Smooth muscle cell (in vitro differentiated cells): ENCODE data around the gene LGR4. TPM values are rescaled to one million over a fixed set of nuclear protein-coding genes. Genes with fewer than 3 reads are reported as not detected.
A peak's percentile ranks its signal among the peaks of the same experiment; 100 is the strongest.

Experiments
- DNase-seq: peaks from one replicate; lab custom pipeline; 2025; ENCODE audit not compliant: unreplicated experiment; lab: John Stamatoyannopoulos, UW
- H2AFZ ChIP-seq: fragments of 200-600 bp; sonication (generic); 2 replicates; pipeline ENCODE4 v1.6.0; 2016; ENCODE audit warnings: antibody characterized with exemption, low read depth, mild to moderate bottlenecking
- H3F3A ChIP-seq: fragments of 200-600 bp; sonication (generic); 2 replicates; pipeline ENCODE4 v1.6.0; 2017; ENCODE audit warnings: antibody characterized with exemption, low read depth
- H3K27ac ChIP-seq: fragments of 200-600 bp; sonication (generic); 2 replicates; pipeline ENCODE4 v1.5.1; 2016; ENCODE audit warnings: low read depth, mild to moderate bottlenecking
- H3K27me3 ChIP-seq: fragments of 200-600 bp; sonication (generic); 2 replicates; pipeline ENCODE4 v1.6.1; 2016; ENCODE audit warnings: low read depth, mild to moderate bottlenecking
- H3K36me3 ChIP-seq: fragments of 200-600 bp; sonication (generic); 2 replicates; pipeline ENCODE4 v1.5.1; 2016; ENCODE audit warnings: low read depth
- H3K4me1 ChIP-seq: fragments of 200-600 bp; sonication (generic); 2 replicates; pipeline ENCODE4 v1.5.1; 2016; ENCODE audit warnings: low read depth
- H3K4me2 ChIP-seq: fragments of 200-600 bp; sonication (generic); 2 replicates; pipeline ENCODE4 v1.6.0; 2016; ENCODE audit warnings: mild to moderate bottlenecking
- H3K4me3 ChIP-seq: fragments of 200-600 bp; sonication (generic); 2 replicates; pipeline ENCODE4 v1.5.1; 2016; ENCODE audit warnings: mild to moderate bottlenecking
- H3K79me2 ChIP-seq: fragments of 200-600 bp; sonication (generic); 2 replicates; pipeline ENCODE4 v1.6.0; 2016; ENCODE audit warnings: low read depth, mild to moderate bottlenecking
- H3K9ac ChIP-seq: fragments of 200-600 bp; sonication (generic); 2 replicates; pipeline ENCODE4 v1.6.0; 2016; ENCODE audit warnings: low read depth
- H3K9me3 ChIP-seq: fragments of 200-600 bp; sonication (generic); replicated peaks from 2 replicates; pipeline ENCODE4 v1.5.1; 2016; ENCODE audit warnings: low read depth
- H4K20me1 ChIP-seq: fragments of 200-600 bp; sonication (generic); 2 replicates; pipeline ENCODE4 v1.6.0; 2016; ENCODE audit warnings: low read depth
- WGBS: methylation state at CpG from one replicate; pipeline ENCODE4 v1.1.7; 2016; ENCODE audit warnings: low lambda C conversion rate; 5-methylcytosine and 5-hydroxymethylcytosine counted together
- polyA plus RNA-seq: library from polyadenylated mRNA; unstranded; fragments of >200 nt; fragmentation: Nextera tagmentation; extraction: Ambion mirVana; gene quantifications from 2 replicates; pipeline ENCODE4 v1.2.1, GENCODE V29; 2016
- total RNA-seq: library from RNA; depleted of rRNA; stranded (reverse); fragments of >200 nt; gene quantifications from 2 replicates; pipeline ENCODE4 v1.2.3, GENCODE V29; 2014
- TF ChIP-seq, protein P1 (sequence below): fragments of 200-600 bp; sonication (generic); IDR thresholded peaks from 2 replicates; pipeline ENCODE4 v1.5.1; 2017; ENCODE audit warnings: borderline replicate concordance, mild to moderate bottlenecking, antibody characterized with exemption; ENCODE audit not compliant: insufficient read depth, poor library complexity, severe bottlenecking

LGR4 gene
- total and polyA plus RNA-seq, 2 experiments from 2014 or later, result 21.4 to 96.5 TPM

DNA sequence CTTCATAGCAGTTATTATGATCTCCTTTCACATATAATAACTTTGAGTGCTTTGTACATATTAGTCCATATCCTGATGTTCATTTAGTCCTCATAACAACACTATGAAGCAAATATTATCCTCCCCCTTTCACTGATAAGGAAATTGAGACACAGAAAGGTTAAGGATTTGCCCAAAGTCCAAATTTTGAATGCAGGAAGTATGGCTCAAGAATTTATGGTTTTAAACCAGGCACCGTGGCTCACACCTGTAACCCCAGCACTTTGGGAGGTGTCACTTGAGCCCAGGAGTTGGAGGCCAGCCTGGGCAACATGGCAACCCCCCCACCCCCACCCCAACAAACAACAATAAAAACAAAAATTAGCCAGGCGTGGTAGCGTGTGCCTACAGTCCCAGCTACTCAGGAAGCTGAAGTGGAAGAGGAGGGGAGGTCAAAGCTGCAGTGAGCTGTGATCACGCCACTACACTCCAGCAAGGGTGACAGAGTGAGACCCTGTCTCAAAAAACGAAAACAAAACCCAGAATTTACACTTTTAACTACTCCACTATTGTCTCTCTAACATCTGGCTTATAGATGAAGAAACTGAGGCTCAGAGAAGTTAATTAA, 118.1 kb downstream of the LGR4 start:
- Histone ChIP-seq H3K9me3 (no peaks in the 10 kb centered on the region), H3K9ac (no peak overlapping the region), H3K4me2 (peak overlapping the region; percentile 50), H3K27ac (peak overlapping the region; percentile 67), H3K4me1 (peaks cover 34% of the 10 kb centered on the region), H3F3A (peaks cover under 1% of the 10 kb centered on the region), H3K79me2 (no peaks in the 10 kb centered on the region), H3K36me3 (peaks cover 5% of the 10 kb centered on the region), H4K20me1 (no peaks in the 10 kb centered on the region), H3K27me3 (no peaks in the 10 kb centered on the region), H2AFZ (no peak overlapping the region), H3K4me3 (no peak overlapping the region)
- whole genome bisulfite sequencing, result 81% methylated on average over 5 of the region's 5 CpGs
- no peak for DNase-seq
- TF ChIP-seq, protein P1, sequence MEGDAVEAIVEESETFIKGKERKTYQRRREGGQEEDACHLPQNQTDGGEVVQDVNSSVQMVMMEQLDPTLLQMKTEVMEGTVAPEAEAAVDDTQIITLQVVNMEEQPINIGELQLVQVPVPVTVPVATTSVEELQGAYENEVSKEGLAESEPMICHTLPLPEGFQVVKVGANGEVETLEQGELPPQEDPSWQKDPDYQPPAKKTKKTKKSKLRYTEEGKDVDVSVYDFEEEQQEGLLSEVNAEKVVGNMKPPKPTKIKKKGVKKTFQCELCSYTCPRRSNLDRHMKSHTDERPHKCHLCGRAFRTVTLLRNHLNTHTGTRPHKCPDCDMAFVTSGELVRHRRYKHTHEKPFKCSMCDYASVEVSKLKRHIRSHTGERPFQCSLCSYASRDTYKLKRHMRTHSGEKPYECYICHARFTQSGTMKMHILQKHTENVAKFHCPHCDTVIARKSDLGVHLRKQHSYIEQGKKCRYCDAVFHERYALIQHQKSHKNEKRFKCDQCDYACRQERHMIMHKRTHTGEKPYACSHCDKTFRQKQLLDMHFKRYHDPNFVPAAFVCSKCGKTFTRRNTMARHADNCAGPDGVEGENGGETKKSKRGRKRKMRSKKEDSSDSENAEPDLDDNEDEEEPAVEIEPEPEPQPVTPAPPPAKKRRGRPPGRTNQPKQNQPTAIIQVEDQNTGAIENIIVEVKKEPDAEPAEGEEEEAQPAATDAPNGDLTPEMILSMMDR, result no peak

DNA sequence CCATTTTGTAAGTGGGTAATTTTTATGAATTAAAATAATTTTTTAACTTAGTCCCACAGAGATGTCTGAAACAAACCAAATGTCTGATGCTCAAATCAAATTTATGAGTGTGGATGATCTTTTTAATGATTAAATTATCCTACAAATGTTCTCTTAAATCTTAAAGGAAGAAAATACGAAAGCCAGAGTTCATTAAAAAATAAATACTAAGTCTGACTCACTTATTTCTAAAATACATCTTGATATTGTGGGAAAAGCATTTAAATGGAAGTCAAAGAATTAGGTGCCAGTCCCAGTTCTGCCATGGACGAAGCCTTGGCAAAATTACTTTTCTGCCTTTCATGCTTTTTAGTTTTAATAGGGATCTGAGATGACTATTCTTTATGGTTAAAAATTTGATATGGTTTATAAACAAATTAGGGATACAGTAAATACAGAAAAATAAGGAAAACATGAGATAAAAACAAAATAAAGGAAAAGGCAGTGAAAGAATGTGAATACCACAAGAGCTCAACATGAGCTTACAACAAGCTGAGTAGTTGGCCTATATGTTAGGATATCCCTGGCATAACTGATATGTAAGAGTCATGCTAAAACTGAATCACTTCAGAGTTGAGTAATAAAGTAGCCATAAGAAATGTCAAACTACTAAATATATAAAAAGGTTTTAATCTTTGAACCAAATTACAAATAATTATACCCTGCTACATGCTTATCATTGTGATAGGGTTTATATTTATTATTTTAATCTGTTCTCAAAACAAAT, 118.8 kb downstream of the LGR4 start:
- H3K4me2 ChIP-seq, result peak overlapping the region; percentile 50
- peaks cover 36% of the 10 kb centered on the region for H3K4me1 ChIP-seq
- H3K27me3 ChIP-seq, result no peaks in the 10 kb centered on the region
- no peaks in the 10 kb centered on the region for H4K20me1 ChIP-seq
- DNase-seq, result no peak
- 97% methylated on average over 2 of the region's 2 CpGs for WGBS
- H3K27ac ChIP-seq, result peak overlapping the region; percentile 67
- H2AFZ ChIP-seq, result no peak overlapping the region
- no peaks in the 10 kb centered on the region for H3K79me2 ChIP-seq
- peaks cover 5% of the 10 kb centered on the region for H3K36me3 ChIP-seq
- H3F3A ChIP-seq, result no peaks in the 10 kb centered on the region
- H3K4me3 ChIP-seq, result no peak overlapping the region
- H3K9me3 ChIP-seq, result no peaks in the 10 kb centered on the region
- TF ChIP-seq, protein P1, result no peak
- H3K9ac ChIP-seq, result no peak overlapping the region

DNA sequence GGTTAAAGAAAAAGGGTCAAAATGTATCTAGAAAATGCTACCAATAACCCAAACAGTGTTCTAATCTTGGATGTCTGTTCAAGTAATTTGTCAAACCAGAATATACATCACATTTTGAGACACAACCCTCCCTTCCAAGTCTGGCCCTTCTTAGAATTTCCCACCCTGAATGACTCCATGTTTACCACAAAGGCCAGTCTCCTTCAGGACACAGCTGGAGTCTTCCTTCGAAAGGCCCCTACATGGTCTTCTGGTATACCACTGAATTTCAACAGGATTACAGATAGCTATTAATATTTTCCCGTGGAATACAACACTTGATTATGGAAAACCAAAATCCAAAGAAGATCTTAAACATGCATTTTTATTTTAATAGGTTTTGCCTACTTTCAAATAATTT, 119.8 kb downstream of the LGR4 start:
- no peak for DNase-seq
- no peaks in the 10 kb centered on the region for H3K79me2 ChIP-seq
- 88% methylated on average over 2 of the region's 2 CpGs for WGBS
- peaks cover 45% of the 10 kb centered on the region for H3K4me1 ChIP-seq
- no peak overlapping the region for H3K27ac ChIP-seq
- H3F3A ChIP-seq, result no peaks in the 10 kb centered on the region
- H3K36me3 ChIP-seq, result peaks cover 5% of the 10 kb centered on the region
- TF ChIP-seq, protein P1, result no peak
- H3K4me2 ChIP-seq, result no peak overlapping the region
- no peak overlapping the region for H3K9ac ChIP-seq
- no peaks in the 10 kb centered on the region for H4K20me1 ChIP-seq
- H3K4me3 ChIP-seq, result no peak overlapping the region
- H3K27me3 ChIP-seq, result no peaks in the 10 kb centered on the region
- H3K9me3 ChIP-seq, result no peaks in the 10 kb centered on the region
- no peak overlapping the region for H2AFZ ChIP-seq
